Dermis microvascular lymphatic vessel endothelial cell (primary cell): ENCODE measurements around the gene KRTAP4-1. TPM values are rescaled to one million over a fixed set of nuclear protein-coding genes. Genes with fewer than 3 reads are reported as not detected.
"Not testable (repeated sequence)": the region's sequence is repeated elsewhere in the genome, so short reads cannot be mapped to it uniquely, and the experiment has no call there.

Experiments
- DNase-seq, 2 donors: peaks; one replicate each; pipeline versions ENCODE4 v3.0.0 to v3.0.0-alpha.2; 2010; ENCODE audit warnings: low read depth in 2 of 2
- total RNA-seq: library from RNA; depleted of rRNA; stranded (reverse); fragments of >200 nt; gene quantifications from 2 replicates; pipeline ENCODE4 v1.2.1, GENCODE V29; 2014

The KRTAP4-1 gene
- total RNA-seq = not detected in 2 replicates

DNA sequence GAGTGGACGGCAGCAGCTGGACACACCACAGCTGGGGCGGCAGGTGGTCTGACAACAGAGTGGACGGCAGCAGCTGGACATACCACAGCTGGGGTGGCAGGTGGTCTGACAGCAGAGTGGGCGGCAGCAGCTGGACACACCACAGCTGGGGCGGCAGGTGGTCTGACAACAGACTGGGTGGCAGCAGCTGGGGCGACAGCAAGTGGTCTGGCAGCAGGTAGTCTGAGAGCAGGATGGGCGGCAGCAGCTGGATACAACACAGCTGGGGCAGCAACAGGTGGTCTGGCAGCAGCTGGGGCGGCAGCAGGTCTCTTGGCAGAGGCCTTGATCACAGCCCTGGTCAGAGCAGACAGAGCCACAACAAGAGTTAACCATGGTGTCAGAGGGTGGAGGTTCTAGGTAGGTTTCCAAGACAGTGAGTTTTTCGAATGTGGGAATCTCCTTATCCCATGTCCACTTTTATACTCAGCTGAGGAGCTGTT lies at the start of gene KRTAP4-1:
KRTAP4-1 (minus strand) TSS at position 432 of the 482 bp plus-strand sequence; CDS start at position 375, 57 bp downstream.
- no peak for DNase-seq

DNA sequence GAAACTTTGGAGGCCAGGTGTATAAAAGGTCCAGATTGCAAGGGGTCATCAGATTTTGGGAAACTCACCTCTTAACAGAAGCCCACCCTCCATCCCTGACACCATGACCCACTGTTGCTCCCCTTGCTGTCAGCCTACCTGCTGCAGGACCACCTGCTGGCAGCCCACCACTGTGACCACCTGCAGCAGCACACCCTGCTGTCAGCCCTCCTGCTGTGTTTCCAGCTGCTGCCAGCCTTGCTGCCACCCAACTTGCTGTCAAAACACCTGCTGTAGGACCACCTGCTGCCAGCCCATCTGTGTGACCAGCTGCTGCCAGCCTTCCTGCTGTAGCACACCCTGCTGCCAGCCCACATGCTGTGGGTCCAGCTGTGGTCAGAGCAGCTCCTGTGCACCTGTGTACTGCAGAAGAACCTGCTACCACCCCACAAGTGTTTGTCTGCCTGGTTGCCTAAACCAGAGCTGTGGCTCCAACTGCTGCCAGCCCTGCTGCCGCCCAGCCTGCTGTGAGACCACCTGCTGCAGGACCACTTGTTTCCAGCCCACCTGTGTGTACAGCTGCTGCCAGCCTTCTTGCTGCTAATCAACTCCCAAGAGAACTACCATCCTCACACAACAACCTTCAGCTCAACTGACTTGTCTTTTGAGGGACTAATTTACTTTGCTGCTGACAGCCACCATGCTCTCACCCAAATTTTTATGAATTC lies 47.8 kb upstream of the KRTAP4-1 start, which contains the start of gene KRTAP9-3:
KRTAP9-3 (plus strand) TSS at position 51 of the 707 bp plus-strand sequence; CDS start at position 104, 53 bp downstream.
- DNase-seq = not testable (repeated sequence)

DNA sequence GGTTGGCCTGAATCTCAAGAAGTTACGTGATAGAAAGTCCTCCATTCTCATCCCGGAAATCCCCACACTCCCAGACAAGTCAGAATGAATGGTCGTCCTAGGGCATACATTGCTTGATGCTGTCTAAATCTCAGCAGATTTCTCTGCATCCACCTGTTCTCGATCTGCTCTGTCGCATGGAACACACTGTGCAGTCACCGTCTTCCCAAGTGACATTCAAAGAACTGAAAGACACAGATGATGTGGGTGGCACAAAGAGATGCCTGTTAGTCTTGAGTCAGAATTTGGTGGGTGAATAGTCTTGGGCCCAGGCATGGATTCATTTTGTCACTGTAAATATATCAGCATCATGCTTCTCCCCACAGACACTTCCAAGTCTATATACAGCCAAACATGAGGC lies 47.0 kb upstream of the KRTAP4-1 start:
- no peak for DNase-seq

DNA sequence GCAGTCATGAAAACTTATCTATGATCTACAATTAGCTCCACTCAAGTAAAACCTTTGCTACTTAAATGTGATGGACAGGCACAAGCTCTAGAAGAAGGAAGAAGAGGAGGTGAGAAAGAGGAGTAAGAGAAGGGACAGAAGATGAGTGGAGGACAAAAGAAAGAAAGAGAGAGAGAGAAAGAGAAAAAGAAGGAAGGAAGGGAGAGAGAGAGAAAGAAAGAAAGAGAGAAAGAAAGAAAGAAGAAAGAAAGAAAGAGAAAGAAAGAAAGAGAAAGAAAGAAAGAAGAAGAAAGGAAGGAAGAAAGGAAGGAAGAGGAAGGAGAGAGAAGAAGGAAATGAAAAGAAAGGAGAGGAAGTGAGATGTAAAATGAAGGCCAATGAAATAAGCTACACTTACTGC lies 45.4 kb upstream of the KRTAP4-1 start:
- DNase-seq = no peak

DNA sequence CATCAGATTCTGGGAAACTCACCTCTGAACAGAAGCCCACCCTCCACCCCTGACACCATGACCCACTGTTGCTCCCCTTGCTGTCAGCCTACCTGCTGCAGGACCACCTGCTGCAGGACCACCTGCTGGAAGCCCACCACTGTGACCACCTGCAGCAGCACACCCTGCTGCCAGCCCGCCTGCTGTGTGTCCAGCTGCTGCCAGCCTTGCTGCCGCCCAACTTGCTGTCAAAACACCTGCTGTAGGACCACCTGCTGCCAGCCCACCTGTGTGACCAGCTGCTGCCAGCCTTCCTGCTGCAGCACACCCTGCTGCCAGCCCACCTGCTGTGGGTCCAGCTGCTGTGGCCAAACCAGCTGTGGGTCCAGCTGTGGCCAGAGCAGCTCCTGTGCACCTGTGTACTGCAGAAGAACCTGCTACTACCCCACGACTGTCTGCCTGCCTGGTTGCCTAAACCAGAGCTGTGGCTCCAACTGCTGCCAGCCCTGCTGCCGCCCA lies 41.9 kb upstream of the KRTAP4-1 start, which contains the start of gene KRTAP9-2:
KRTAP9-2 (plus strand) TSS at position 51 of the 498 bp plus-strand sequence; CDS start at position 58, 7 bp downstream.
- DNase-seq = not testable (repeated sequence)

DNA sequence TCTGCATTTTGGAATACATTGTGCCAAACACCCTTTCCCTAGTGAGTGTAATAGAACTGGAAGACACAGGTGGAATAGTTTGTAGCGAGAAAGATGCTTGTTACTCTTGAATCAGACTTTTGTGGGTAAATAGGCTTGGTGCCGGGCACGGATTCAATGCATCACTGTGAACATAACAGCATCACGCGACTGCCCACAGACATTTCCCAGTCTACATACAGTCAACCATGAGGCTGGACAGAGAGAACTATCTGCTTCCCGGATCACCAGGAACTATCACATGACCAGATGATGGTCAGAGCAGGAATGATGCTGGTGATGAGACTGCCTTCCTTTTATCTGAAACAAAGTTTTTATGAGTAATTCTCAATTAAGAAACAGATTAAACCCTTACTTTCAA lies 41.3 kb upstream of the KRTAP4-1 start:
- no peak for DNase-seq

DNA sequence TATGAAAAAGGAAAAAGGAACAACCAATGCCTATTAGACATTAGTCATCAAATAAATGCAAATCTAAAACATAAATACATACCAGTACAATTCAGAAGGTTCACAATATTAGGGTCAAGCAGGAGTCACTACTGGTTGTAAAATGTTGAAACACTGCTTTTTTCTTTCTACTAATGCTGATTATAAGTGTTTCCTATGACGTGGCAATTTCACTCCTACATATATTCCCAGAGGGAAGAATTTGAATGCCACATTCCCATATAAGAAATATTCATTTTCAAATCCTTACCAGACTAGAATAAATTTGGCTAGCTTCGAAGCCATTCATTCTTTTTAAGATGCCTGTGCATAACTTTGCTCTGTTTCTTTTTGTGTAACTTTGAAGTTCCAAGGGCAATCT lies 39.1 kb upstream of the KRTAP4-1 start:
- DNase-seq = no peak

DNA sequence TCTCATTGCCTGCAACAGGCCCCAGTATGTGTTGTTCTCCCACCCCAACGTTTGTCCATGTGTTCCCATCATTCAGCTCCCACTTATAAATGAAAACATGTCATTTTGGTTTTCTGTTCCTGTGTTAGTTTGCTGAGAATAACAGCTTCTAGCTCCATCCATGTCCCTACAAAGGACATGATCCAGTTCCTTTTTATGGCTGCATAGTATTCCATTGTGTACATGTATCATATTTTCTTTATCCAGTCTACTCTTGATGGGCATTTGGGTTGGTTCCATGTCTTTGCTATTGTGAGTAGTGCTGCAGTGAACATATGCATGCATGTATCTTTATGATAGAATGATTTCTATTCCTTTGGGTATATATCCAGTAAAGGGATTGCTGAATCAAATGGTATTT lies 31.0 kb upstream of the KRTAP4-1 start:
- no peak for DNase-seq

DNA sequence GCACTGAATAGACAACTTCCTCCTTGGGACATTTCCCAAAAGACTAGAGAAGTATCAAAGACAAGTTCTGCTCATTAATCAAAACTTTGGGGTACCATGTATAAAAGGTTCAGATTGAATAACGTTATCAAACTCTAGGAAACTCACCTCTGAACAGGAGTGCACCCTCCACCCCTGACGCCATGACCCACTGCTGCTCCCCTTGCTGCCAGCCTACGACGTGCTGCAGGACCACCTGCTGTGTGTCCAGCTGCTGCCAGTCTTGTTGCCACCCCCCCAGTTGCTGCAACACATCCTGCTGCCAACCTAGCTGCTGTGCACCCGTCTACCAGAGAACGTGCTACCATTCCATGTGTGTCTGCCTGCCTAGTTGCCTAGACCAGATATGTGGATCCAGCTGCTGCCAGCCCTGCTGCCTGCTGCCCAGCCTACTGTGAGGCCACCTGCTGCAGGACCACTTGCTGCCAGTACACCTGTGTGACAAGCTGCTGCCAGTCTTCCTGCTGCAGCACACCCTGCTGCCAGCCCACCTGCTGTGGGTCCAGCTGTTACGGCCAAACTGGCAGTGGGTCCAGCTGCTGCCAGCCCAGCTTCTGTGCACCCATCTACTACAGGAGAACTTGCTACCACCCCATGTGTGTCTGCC lies 27.9 kb upstream of the KRTAP4-1 start:
- no peak for DNase-seq

DNA sequence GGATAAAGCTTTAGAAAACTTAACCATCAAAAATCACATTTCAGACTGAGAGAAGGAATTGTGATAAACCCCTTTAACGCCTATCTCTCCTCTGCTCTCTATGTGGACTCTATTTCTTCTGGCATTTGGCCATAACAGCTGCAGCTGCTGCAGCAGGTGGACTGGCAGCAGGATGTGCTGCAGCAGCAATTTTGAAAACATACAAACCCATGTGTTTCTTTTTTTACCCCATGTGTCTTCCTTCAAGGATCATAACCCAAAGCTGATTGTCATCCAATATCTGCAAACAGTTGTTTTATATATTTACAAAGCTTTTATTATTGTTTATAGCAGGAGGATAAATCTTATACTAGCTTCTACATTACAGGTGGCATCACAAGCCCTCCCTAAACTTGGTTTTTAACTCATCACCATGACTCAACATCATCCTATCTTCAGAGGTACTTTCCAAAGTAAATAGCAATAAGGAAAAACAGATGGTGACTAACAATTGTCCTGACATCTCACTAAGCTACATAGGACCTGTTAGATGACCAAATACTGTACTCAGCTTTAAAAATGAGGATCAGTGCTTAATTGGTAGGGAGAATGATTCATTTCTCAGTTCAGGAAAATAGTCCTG lies 27.2 kb upstream of the KRTAP4-1 start:
- no peak for DNase-seq

DNA sequence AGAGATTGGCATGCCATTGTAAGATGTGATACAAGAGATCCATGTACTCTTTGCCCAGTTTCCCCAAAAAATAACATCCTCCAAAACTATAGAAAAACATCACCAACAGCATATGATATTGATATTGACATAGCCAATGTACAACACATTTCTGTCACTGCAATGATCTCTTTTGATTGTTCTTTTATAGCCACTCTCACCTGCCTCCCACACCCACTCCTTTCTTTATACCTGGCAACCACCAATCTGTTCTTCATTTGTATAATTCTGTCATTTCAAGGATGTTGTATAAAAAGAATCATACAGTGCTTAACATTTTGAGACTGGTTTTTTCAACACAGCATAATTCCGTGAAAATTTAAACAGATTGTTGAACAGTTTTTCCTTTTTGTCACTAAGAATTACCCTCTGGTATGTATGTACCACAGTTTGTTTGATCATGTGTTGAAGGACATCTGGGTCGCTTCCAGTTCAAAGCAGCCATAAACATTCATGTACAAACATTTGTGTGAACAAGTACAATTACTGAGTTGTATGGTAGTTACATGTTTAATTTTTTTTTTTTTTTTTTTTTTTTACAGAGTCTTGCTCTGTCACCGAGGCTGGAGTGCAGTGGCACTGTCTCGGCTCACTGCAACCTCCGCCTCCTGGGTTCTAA lies 14.8 kb upstream of the KRTAP4-1 start:
- DNase-seq = no peak

DNA sequence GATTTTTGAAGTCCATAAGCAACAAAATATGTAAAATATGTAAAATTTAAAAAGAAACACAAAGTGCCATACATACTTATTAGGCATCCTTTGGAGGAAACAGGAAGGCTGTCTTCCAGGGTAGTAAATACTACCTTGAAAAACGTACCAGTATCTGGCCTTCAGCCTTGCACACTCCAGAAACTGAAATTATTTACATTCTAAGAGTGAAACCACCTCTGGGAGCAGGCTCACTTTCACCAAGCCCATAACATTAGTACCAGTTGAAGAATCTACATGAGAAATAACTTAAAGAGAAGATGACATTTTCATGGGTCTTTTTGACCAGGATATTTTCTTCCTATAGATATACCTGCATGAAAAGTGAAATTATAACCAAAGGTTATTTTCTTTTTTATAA lies 11.4 kb upstream of the KRTAP4-1 start:
- DNase-seq = no peak

DNA sequence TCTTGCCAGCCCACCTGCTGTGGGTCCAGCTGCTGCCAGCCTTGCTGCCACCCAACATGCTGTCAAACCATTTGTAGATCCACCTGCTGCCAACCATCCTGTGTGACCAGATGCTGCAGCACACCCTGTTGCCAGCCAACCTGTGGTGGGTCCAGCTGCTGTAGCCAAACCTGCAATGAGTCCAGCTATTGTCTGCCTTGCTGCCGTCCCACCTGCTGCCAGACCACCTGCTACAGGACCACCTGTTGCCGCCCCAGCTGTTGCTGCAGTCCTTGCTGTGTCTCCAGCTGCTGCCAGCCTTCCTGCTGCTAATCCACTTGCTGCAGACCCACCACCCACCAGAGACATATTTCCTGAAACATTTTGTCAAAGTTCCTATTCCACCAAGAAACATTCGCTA lies 5.6 kb upstream of the KRTAP4-1 start:
- no peak for DNase-seq

DNA sequence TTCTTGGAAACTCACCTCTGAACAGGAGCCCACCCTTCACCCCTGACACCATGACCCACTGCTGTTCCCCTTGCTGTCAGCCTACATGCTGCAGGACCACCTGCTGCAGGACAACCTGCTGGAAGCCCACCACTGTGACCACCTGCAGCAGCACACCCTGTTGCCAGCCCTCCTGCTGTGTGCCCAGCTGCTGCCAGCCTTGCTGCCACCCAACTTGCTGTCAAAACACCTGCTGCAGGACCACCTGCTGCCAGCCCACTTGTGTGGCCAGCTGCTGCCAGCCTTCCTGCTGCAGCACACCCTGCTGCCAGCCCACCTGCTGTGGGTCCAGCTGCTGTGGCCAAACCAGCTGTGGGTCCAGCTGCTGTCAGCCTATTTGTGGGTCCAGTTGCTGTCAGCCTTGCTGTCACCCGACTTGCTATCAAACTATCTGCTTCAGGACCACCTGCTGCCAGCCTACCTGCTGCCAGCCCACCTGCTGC lies 5.2 kb upstream of the KRTAP4-1 start, which contains the start of gene KRTAP9-1:
KRTAP9-1 (plus strand) TSS at position 51 of the 482 bp plus-strand sequence; CDS start at position 51, 0 bp downstream.
- not testable (repeated sequence) for DNase-seq

DNA sequence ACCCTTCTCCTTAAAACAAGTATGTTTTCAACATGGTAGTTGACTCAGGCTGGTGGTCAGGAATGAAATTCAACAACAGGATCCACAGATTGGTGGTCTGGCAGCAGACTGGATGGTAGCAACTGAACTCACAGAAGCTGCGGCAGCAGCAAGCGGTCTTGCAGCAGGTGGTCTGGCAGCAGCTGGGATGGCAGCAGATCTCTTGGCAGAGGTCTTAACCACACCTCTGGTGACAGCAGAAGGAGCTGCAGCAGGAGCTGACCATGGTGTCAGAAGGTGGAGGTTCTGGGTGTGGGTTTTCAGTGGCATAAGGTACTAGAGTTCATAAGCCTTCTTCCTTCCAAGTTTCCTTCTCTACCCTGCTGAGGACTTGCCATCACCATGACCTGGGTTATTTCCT lies 2.2 kb upstream of the KRTAP4-1 start:
- no peak for DNase-seq

DNA sequence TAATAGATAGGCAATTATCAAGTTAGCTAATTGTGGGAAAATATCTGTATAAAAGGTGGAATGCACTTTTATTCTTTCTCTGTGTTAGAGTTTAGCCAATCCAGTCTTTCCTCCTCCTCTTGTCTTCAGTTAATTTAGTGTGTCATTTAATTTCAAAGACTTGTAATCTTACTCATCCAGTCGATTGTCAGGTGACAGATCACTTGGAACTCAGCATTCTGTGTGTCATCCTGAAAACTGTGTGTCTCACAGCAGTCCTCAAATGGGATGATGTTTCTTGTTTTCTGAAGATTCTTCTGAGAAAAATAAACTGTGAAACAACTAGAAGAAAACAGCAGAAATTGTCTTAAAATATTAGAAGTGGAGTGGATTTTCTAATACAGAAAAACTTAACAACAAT lies 290 bp upstream of the KRTAP4-1 start:
- DNase-seq = no peak

DNA sequence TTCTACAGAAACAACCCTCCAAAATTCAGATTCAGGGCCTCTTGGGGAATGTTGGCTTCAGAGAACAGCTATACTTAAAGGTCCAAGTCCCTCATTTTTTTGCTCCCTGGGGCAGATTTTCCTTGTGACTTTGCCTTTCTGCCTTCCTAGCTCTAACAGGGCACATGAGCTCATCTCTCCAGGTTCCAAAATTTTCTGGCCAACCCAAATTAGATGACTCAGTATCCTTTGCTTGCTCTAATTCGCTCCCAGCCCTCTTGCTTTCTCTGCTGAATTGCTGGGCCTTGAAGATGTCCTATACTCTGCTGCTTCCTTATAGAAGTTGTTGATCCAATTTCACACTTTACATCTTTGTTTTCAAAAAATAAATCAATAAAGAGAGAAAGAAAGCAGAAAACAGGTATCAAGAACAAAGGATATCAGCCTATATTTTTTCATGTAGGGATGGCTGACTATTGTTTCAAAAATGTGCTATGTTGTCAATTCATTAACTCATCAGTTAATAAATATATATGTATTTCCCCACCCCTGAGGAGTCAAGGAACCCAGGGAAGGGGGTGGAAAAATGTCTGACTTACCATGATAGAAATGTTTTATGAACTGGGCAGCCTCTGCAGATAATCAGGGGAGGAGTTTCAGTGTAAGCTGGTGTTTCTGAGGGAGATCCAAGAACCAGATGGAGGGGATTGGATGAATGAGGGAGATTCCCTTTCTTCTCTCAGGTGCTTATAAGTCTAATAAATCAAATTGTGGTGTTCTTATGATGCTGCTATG lies 5.7 kb downstream of the KRTAP4-1 start:
- DNase-seq = no peak

DNA sequence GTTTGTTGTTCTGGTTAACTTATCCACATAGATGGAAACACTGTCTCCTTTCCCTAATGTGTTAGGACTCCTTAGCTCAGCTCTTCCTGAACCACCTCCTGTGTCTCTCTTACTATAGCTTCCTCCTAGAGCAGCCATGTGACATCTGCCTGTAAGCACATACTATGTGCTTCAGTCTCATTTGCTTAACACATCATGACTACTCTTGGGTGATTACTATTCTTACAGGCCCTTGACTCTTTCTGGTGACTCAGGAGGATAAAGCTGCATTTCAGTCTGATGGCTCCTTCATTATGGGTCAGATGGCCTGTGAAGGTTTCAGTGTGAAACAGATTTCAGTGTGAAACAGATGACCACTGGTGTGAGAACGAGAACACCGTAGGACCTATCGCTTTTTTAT lies 6.4 kb downstream of the KRTAP4-1 start:
- DNase-seq = no peak

DNA sequence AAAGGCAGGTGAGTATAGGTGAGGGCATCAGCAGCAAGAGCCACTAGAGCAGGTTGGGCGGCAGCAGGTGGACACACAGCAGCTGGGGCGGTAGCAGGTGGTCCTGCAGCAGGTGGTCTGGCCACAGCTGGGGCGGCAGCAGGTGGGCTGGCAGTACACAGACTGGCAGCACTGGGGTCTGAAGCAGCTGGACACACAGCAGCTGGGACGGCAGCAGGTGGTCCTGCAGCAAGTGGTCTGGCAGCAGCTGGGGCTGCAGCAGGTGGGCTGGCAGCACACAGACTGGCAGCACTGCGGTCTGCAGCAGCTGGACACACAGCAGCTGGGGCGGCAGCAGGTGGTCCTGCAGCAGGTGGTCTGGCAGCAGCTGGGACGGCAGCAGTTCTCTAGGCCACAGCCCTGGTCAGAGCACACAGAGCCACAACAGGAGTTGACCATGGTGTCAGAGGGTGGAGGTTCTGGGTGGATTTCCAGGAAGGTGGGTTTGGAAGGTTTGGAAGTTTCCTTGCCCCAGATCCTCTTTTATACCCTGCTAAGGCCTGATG lies 6.9 kb downstream of the KRTAP4-1 start, which contains the start of gene KRTAP4-2:
KRTAP4-2 (minus strand) TSS at position 495 of the 545 bp plus-strand sequence; CDS start at position 438, 57 bp downstream.
- DNase-seq = no peak
